CD4-positive, alpha-beta T cell treated with Interleukin-15 for 1 hour (primary cell): ENCODE measurements around the gene SNAI1.
A peak's percentile ranks its signal among the peaks of the same experiment; 100 is the strongest.
"Not testable (repeated sequence)": the region's sequence is repeated elsewhere in the genome, so short reads cannot be mapped to it uniquely, and the experiment has no call there.

ENCODE experiments used
- DNase-seq: peaks from one replicate; pipeline ENCODE4 v3.0.0-alpha.2; 2020

SNAI1 gene

DNA sequence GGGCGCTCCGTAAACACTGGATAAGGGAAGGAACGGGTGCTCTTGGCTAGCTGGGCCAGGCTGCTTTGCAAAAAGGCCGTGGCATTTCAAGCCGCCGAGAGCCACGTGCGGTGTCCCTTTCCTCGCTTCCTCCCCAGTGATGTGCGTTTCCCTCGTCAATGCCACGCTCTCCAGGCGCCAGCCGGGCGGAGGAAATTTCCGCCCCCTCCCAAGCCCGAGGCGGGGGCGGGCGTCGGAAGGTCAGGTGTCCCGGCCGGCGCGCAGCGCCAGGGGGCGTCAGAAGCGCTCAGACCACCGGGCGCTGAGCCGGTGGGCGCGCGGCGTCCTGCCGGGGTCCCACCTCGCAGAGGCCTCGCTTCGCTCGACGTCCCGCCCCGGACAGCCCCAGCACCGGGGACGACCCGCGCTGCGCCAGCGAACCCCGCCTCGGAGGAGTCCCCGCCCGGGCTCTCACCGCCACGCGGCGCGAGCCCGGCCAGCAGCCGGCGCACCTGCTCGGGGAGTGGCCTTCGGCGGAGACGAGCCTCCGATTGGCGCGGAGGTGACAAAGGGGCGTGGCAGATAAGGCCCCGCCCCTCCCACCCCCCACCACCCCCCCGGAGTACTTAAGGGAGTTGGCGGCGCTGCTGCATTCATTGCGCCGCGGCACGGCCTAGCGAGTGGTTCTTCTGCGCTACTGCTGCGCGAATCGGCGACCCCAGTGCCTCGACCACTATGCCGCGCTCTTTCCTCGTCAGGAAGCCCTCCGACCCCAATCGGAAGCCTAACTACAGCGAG lies at the start of gene SNAI1:
Gene SNAI1 (plus strand): TSS at position 635 of the 777 bp plus-strand sequence. CDS start 80 bp downstream, at position 715.
- DNase-seq, result peak; percentile 90

DNA sequence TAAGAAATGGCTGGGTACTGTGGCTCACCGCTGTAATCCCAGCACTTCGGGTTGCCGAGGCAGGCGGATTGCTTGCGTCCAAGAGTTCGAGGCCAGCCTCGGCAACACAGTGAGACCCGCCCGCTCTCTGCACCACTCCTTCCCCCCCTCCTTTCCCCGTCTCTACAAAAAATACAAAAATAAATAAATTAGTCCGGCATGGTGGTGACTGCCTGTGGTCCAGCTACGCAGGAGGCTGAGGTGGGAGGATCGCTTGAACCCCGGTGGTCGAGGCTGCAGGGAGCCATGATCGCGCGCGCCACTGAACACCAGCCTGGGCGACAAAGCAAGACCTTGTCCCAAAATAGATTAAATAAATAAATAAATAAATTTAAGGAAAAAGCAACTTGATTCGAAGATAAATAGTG lies 47.0 kb upstream of the SNAI1 start:
- no peak for DNase-seq

DNA sequence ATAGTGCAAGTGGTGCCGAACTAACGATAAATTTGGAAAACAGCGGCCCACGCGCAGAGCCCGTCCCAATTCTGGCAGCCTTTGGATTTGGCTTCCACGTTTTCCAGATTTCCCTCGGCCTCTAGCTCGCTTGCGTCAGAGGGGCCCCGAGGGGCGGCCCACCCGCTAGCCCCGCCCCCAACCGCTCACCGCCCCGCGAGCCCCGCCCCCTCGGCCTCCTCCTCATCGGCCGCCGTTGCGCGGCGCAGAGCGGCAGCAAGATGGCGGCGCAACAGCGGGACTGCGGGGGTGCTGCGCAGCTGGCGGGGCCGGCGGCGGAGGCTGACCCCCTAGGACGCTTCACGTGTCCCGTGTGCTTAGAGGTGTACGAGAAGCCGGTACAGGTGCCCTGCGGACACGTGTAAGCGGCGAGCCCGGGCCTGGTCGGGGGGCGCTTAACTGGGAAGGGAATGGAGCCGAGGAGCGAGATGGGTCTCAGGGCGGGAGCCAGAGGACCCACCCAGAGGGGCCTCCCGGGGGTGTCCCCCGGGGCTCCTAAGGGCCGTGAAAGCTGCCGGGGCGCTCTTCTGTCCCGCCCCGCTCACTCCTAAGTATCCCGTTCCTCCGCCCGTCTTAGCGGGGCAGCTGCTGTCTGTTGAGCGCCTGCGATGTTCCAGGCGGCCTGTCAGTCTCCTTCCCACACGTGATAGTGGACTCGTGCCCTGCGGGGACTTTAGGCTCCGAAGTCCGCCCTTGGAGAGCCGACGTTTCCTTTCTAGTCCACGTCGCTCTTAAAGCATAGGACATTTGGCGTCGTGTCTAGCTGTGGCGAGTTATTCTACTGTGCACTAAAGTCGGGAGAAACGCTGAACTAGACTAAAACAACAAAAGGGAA lies 46.4 kb upstream of the SNAI1 start, which contains the start of gene RNF114:
Gene RNF114 (plus strand): TSS at position 245 of the 874 bp plus-strand sequence. CDS start 16 bp downstream, at position 261.
- peak; percentile 90 for DNase-seq

DNA sequence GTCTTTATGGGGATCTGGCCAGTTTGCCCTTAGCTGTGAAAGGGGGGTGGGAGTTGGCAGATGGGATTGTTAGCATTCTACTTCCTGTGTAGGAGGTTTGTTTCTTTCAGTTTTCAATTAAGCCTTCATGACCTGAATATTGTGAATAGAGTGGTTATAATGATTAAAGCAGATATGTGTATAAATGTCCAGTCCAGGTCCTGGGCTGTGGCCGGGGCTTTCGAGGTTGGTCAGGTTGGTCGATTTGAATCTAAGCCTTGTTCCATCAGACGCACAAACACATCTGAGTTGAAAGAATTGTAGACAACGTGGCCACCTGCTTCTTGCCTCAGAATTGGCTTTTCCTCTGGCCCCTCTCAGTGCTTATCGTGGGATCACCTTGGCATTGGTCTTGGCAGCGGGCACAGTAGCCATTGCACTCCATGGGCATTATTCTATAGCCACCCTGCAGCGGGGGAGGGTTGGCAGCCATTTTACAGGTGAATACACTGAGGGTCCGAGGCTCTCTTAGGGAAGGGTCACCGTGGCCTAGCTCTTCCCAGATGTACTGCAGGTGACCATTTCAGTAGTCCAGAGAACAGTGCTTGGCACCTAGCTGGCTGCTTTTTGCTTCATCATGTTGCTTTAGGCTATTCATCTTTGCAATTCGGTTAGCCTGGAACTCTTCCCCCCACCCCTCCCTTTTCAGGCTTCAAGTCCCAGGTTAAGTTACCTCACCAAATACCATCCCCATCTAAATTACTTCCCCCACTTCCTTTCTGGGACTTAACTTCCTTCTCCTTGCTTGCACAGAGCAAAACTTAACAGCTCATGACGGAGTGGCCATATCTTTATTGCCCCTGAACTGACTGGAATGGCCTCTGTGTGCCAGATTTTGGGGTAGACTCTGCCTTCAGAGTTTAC lies 45.5 kb upstream of the SNAI1 start:
- DNase-seq, result no peak

DNA sequence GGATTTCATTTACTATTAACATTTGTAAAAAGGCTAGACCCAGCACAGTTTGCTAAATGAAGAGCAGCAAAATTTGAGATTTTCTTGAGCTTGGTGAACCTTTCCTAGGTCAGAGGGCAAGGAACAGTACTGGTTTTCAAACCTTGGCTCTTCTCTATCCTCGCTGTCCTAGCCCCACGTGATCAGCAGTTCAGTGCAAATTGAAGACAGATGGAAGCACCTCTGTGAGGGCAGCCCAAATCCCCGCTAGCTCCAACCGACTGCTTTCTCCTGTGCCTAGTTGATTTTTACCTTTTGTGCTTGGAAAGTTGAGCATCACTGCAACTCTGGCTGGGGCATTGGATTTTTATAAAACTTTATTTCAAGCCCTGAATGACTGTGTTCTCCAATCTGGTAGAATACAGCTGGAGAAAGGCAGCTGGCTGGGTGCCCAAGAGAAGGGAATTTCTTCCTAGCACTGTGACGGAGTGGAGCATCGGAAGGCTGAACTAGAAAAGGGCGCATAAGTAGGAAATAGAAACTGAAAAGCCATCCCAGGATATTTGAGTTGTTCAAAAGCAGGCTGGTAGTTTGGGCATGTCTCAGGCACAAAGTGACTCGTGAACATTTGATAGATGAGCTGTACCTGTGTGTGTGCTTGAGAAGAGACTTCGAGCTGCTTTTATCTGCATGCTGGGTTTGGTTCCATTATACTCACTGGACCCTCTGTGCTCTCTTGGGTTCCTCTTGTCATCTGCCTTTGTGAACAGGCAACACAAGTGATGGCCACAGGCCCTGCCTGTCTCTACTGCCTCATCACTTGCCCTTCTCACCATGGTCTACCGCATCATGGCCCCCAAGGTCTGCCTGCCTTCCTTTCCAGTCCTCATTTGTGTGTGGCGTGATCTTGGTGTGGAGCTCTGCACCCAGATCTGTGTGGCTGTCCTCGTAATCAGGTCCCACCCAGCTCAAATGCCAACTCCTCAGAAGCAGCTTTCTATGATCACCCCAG lies 44.3 kb upstream of the SNAI1 start:
- no peak for DNase-seq

DNA sequence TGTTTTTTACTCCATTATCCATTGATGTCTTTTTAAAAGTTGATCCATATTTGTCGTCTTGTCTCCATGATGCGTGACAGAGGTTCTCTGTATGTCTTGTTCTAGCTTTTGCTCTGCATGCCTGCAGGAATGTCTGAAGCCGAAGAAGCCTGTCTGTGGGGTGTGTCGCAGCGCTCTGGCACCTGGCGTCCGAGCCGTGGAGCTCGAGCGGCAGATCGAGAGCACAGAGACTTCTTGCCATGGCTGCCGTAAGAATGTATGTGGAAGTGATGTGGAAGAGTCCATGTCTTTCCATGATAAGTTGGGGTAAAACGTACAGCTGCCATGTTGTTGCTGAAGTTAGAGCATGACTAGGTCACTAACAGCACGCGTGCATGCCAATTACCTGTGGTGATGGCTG lies 41.3 kb upstream of the SNAI1 start:
- no peak for DNase-seq

DNA sequence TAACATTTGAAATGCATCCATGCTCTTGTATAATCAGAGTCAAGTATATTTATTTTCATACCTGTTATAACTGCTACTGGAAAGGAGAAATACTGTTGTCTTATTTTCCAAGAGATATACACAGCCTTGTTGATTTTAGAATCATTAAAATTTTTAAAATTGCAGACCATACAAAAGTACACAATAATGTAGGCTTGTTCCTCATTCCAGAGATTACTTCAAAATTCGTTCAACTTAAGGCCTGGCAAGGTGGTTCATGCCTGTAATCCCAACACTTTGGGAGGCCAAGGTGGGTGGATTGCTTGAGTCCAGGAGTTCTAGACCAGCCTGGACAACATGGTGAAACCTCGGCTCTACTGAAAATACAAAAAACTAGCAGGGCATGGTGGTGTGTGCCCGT lies 40.5 kb upstream of the SNAI1 start:
- DNase-seq, result no peak

DNA sequence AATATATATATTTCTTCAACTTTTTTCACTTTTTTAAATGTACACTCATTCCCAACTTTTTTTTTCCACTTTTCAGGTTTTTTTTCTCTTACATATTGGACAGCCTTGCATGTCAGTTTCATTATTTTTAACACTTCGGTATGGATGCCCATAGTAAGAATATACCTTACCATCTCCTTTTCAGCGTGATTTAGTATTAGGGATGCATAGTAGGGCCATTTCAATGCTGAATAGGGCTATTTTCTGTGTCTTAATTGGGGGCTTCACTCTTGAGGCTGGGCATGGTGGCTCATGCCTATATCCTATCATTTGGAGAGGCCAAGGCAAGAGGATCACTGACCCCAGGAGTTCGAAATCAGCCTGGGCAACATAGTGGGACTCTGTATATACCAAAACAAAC lies 39.8 kb upstream of the SNAI1 start:
- DNase-seq, result no peak

DNA sequence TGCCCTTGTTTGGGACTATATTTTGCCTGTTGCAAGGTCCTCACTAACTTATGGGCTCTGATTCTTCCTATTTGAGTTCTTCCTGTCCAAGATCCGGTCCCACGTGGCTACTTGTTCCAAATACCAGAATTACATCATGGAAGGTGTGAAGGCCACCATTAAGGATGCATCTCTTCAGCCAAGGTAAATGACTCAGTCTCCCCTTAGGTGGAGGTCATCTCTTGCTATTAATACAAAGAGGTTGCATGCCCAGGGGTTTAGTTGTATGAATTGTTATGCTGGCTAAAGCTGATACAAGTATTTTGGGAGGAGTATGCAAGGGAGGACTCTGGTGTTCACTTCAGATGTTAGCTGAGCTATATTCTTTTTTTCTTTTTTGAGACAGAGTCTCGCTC lies 37.5 kb upstream of the SNAI1 start:
- no peak for DNase-seq

DNA sequence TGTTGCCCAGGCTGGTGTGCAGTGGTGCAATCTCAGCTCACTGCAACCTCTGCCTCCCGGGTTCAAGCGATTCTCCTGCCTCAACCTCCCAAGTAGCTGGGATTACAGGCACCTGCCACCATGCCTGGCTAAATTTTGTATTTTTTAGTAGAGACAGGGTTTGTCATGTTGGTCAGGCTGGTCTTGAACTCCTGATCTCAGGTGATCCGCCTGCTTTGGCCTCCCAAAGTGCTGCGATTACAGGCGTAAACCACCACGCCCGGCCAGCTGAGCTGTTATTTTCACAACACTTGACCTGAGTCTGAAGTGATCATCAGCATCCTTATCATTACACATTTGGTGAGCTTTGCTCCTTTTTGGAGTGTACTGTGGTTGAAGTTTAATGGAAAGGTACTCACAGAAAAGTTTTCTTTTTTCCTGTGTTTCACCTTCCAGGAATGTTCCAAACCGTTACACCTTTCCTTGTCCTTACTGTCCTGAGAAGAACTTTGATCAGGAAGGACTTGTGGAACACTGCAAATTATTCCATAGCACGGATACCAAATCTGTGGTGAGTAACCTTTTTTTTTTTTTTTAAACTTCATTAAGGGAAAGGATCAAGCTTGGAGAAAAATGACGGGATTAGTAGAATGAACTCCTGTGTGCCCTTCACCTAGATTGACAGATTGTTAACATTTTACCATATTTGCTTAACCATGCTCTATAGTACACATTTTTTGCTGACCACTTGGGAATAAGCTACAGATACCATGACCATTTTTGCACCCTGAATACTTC lies 36.9 kb upstream of the SNAI1 start:
- no peak for DNase-seq

DNA sequence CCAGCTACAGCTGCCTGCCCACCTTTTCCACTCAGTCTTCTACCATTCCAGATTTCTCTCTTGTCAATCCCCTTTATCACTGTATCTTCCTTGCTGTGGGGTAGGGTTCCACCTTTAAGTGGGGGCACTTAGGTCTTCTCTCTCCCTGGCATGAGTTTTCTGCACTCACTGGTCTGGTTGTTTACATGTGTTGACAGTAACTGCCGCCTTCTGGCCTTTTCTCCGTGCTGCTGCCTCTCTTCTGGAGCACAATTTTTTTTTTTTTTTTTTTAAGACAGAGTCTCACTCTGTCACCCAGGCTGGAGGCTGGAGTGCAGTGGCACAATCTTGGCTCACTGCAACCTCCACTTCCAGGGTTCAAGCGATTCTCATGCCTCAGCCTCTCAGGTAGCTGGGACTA lies 34.6 kb upstream of the SNAI1 start:
- DNase-seq, result no peak

DNA sequence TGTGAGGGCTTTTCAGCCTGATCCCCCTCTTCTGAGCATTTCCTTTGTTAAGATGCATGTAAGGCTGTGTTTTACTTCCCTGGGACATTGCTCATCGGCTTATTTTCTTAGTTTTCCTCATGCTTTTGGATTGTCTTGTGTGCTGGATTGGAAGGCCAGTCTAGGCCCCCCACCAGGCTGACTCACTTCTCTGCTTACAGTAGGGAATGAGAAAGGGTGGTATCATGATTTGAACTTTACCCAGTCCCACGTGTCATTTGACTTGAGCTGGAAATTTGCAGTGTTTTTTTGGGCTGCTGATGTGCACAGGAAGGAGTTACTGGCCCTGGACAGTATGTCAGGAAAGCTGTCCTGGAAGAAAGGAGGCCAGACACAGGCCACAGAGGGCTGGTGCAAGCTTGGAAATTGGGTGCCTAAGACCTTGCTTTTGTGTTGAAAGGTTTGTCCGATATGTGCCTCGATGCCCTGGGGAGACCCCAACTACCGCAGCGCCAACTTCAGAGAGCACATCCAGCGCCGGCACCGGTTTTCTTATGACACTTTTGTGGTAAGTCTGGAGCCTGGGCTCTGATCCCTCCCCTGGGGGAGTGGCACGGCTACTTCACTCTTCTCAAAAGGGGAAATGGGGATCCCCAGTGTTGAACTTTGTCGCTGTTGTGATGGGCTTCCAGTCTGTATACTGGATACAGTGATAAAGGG lies 33.8 kb upstream of the SNAI1 start:
- no peak for DNase-seq

DNA sequence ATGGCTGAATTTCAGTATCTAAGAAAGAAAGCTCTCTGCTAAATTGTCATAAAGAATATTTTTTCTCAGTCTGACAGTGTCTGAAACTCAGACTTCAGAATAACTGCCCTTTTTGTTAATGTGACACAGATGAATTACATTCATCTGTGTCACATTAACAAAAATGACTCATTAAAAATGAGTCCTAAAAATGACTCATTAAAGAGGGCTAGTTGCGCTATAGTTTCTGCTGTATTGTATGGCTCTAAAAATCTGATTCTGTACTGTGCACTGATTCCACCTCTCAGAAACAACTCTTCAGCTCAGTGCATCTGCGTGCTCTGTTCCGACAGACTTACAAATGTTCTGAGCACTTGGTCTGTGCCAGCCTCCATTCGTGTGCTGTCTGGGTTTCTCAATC lies 31.6 kb upstream of the SNAI1 start:
- no peak for DNase-seq

DNA sequence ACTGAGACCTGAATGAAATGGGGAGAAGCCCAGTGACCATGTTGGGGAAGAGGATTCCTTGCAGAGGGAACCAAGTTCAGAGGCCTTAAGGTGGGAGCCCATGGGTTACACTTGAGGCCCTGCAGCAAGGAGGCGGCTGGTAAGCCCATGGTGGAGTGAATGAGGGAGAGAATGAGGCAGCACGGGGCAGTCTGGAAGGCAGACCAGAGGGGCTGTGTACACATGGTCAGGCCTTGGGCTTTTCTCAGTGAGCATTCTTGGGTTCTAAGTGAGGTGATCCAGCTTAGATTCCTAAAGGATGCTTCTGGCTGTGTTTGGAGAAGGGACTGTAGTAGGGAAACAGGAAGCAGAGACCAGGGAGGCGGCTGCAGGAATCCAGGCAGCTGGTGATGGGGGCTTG lies 27.6 kb upstream of the SNAI1 start:
- no peak for DNase-seq

DNA sequence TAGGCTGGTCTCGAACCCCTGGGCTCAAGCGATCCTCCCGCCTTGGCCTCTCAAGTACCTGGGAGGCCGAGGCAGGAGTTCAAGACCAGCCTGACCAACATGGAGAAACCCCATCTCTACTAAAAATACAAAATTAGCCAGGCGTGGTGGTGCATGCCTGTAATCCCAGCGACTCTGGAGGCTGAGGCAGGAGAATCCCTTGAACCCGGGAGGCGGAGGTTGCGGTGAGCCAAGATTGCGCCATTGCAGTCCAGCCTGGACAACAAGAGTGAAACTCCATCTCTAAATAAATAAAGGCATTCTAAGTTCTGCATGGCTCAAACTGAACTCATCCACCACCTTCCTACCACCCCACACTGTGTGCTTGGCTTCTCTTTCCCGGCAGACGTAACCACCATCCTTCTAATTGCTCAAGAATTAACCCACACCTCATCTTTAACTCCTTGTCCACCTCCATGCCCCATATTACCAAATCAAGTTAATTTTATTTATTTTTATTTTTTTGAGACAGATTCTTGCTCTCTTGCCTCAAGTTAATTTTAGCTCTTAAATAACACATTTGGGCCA lies 26.9 kb upstream of the SNAI1 start:
- DNase-seq, result not testable (repeated sequence)

DNA sequence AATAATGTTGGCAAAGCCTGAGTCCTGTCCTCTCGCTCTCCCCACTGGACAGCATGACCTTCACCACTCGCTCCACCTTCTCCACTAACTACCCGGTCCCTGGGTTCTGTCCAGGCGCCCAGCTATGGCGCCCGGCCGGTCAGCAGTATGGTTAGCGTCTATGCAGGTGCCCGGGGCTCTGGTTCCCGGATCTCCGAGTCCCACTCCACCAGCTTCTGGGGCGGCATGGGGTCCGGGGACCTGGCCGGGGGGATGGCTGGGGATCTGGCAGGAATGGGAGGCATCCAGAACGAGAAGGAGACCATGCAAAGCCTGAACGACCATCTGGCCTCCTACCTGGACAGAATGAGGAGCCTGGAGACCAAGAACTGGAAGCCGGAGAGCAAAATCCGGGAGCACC lies 26.1 kb upstream of the SNAI1 start:
- no peak for DNase-seq

DNA sequence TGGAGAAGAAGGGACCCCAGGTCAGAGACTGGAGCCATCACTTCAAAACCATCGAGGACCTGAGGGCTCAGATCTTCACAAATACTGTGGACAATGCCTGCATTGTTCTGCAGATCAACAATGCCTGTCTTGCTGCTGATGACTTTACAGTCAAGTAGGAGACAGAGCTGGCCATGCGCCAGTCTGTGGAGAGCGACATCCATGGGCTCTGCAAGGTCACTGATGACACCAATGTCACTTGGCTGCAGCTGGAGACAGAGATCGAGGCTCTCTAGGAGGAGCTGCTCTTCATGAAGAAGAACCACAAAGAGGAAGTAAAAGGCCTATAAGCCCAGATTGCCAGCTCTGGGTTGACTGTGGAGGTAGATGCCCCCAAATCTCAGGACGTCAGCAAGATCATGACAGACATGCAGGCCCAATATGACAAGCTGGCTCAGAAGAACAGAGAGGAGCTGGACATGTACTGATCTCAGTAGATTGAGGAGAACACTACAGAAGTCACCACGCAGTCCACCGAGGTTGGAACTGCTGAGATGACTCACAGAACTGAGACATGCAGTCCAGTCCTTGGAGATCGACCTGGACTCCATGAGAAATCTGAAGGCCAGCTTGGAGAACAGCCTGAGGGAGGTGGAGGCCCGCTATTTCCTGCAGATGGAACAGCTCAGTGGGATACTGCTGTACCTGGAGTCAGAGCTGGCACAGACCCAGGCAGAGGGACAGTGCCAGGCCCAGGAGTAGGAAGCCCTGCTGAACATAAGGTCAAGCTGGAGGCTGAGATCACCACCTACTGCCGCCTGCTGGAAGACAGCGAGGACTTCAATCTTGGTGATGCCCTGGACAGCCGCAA lies 25.5 kb upstream of the SNAI1 start:
- DNase-seq, result not testable (repeated sequence)

DNA sequence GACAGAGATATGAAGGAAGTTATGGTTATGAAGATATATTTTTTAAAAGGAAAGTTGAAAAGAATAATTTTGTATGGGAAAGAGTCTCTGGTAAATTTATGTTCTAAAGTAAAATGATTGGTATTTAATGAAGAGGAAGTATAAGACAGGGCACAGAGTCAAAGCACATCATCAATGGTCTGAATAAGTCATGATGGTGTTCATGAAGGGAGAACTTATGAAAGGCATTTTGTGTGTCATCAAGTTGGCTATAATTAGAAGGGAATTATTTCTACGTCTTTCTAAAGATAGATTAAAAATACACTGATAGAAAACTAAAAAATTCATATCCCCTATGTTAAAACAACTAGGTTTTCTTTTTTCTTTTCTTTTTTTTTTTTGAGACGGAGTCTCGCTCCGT lies 21.4 kb upstream of the SNAI1 start:
- no peak for DNase-seq
